ENCODE results near the gene PREX1.

Gene PREX1

DNA sequence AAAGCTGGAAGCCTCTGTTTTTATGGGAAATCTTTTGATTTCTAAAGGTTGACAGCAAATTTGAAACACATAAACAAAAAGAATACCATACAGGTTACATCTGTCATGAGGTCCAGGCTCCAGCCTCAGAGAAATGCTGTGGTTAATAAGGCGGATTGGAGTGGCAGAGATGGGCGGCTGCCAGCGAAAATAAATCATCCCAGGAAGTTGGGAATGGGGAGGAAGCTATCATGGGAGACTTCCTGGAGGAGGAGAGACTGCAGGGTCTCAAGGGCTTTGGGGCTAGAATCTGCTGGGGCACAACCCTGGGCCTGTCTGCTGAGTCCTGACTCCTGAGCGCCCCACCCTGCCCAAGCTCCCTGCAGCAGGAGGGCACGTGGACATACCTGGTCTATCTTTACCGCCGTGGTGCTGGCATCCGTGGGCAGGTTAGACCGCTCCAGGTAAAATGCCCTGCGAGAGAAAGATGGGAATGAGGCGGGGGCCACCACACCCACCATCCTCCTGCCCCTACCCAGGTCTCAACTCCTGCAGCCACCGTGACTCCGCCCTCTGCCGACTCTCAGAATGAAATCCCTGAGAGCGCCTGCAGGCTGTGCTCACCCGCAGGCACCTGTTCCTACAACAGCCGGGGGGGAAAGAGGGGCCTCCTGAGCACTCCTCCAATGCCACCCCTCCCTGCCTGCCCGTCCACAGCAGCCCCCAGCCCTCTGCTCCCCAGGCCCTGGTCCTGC is 197.3 kb downstream of the PREX1 start:
- TF ChIP-seq, protein P1, sequence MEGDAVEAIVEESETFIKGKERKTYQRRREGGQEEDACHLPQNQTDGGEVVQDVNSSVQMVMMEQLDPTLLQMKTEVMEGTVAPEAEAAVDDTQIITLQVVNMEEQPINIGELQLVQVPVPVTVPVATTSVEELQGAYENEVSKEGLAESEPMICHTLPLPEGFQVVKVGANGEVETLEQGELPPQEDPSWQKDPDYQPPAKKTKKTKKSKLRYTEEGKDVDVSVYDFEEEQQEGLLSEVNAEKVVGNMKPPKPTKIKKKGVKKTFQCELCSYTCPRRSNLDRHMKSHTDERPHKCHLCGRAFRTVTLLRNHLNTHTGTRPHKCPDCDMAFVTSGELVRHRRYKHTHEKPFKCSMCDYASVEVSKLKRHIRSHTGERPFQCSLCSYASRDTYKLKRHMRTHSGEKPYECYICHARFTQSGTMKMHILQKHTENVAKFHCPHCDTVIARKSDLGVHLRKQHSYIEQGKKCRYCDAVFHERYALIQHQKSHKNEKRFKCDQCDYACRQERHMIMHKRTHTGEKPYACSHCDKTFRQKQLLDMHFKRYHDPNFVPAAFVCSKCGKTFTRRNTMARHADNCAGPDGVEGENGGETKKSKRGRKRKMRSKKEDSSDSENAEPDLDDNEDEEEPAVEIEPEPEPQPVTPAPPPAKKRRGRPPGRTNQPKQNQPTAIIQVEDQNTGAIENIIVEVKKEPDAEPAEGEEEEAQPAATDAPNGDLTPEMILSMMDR (conservative IDR thresholded peaks at IDR 0.05; ENCODE audit: low read length), result no peak
- H3K4me3 ChIP-seq (ENCODE audit: low read length), result no peak overlapping the region
- DNase-seq (ENCODE audit: low read depth), result no peak

DNA sequence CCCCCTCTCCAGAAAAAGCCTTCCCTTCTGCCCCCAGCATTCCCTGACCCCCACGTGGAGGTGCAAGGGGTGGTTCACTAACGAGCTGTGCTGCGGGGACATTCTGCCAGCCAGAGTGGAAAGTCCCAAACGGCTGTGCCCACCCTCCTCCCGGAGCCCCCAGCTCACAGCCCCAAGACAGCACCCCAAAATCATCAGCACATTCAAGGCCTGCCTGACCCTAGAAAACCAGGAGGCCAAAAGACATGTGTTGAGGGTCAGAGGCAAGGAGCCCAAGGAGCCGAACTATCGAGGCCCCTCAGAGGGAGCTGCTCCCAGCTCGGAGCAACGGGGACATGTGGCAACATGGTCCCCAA is 197.9 kb downstream of the PREX1 start:
- no peak for DNase-seq (ENCODE audit: low read depth)
- TF ChIP-seq, protein P1 (conservative IDR thresholded peaks at IDR 0.05; ENCODE audit: low read length), result no peak

DNA sequence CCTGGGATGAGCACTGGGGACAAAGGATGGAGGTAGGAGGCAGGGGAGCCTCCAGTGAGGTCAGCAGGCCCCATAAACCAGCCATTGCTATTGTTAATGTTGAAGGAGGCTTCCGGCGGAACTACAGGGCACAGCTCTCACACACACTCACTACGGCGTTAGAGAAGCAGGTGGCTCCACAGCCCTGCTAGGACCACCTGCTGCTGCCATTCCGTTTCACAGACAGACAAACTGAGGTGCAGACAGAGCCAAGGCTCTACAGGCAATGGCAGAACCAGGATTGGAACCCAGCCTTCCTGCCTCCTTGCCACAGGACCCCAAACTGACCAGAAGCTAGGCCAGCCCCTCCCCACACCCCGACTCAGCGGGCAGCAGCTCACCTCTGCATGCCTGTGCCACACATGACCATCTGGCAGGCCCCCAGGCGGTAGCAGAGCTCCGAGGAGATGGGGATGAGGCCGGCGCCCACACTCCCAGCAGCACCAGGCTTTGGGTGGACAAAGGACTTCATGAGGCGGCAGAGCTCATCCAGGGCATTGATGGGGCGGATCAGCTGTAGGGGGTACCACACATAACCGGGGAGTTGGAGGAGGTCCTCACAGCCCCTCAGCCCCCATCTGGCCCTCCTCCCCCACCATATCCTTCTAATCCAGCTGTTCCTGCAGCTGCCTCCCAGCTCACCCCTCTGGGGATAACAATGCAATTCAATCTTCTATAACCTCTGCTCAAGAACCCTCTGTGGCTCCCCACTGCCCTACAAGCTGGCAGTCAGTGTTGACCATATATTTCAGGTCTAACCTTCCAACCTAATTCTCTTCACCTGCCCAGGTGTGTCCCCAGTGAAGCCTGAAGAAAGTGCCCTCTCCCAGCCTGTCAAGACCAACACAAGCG is 198.5 kb downstream of the PREX1 start:
- H3K4me3 ChIP-seq (ENCODE audit: low read length), result no peak overlapping the region
- DNase-seq (ENCODE audit: low read depth), result no peak
- TF ChIP-seq, protein P1 (conservative IDR thresholded peaks at IDR 0.05; ENCODE audit: low read length), result no peak

More for the DNA sequence above, 197.9 kb downstream of the PREX1 start:
- H3K4me3 ChIP-seq (ENCODE audit: low read length), result no peak overlapping the region

DNA sequence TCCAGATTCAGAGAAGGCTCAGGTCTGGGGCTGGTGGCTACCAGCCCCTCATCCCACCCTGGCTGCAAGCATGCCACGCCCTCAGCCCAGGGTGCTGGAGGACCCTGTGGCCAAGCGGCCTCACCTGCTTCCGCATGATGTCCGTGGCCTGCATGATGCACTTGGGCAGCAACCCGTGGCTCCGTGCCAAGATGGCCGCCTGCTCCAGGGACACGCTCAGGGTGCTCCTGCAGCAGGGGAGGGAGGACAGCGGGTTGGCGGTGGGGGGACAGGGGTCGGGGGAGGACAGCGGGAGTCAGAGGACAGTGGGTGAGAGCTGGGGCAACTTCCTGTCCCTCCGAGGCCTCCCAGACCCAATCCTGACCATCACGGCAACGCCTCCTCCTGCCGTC is 200.1 kb downstream of the PREX1 start:
- H3K4me3 ChIP-seq (ENCODE audit: low read length), result no peak overlapping the region
- TF ChIP-seq, protein P1 (conservative IDR thresholded peaks at IDR 0.05; ENCODE audit: low read length), result no peak
- DNase-seq (ENCODE audit: low read depth), result no peak

- no peak for DNase-seq (ENCODE audit: low read depth)
These were observed 200.7 kb downstream of the PREX1 start for GRCh38 chr20:48626938-48627736.

DNA sequence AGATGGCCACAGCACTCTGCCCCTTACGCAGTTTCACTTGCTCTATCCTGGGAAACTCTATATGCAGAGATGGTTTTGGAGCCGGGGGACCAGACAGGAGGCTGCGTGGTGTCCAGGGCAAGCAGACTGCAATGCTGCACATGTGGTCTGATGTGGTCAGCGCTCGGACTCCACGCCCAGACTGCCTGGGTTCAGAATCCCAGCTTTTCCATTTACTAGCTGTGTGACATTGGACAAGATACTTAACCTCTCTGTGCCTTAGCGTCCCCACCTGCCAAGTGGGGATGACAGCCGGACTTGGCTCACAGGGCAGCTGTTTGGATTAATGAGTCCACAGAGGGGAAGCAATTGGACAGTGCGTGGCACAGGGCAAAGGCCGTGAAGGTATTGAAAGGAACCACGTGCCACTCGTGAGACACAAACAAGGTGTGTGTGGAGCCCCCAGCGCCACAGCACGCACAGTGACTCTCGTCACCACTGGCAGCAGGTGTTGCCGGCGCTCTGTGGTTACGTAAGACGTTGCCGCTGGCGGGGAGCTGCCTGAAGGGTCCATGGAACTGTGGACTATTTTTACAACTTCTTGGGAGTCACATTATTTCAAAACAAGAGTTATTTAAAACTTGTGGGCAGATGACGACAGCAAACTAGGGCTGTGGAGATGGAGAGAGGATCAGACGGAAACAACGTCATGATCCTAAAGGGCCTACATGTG is 201.4 kb downstream of the PREX1 start:
- DNase-seq (ENCODE audit: low read depth), result peak; percentile 40
- TF ChIP-seq, protein P1 (conservative IDR thresholded peaks at IDR 0.05; ENCODE audit: low read length), result no peak
- no peak overlapping the region for H3K4me3 ChIP-seq (ENCODE audit: low read length)

More at GRCh38 chr20:48626938-48627736, 200.7 kb downstream of the PREX1 start:
- no peak overlapping the region for H3K4me3 ChIP-seq (ENCODE audit: low read length)
- TF ChIP-seq, protein P1 (conservative IDR thresholded peaks at IDR 0.05; ENCODE audit: low read length), result no peak

Data from AG10803 (cell line).